Ammon's horn (tissue), 1 donor: ENCODE data around the gene JCAD.
A peak's percentile ranks its signal among the peaks of the same experiment; 100 is the strongest.
"Not testable (repeated sequence)": the region's sequence is repeated elsewhere in the genome, so short reads cannot be mapped to it uniquely, and the experiment has no call there.

ENCODE experiments used
- DNase-seq: peaks from one replicate; pipeline ENCODE4 v3.0.0-alpha.2; 2016; ENCODE audit warnings: low spot score

JCAD gene, protein sequence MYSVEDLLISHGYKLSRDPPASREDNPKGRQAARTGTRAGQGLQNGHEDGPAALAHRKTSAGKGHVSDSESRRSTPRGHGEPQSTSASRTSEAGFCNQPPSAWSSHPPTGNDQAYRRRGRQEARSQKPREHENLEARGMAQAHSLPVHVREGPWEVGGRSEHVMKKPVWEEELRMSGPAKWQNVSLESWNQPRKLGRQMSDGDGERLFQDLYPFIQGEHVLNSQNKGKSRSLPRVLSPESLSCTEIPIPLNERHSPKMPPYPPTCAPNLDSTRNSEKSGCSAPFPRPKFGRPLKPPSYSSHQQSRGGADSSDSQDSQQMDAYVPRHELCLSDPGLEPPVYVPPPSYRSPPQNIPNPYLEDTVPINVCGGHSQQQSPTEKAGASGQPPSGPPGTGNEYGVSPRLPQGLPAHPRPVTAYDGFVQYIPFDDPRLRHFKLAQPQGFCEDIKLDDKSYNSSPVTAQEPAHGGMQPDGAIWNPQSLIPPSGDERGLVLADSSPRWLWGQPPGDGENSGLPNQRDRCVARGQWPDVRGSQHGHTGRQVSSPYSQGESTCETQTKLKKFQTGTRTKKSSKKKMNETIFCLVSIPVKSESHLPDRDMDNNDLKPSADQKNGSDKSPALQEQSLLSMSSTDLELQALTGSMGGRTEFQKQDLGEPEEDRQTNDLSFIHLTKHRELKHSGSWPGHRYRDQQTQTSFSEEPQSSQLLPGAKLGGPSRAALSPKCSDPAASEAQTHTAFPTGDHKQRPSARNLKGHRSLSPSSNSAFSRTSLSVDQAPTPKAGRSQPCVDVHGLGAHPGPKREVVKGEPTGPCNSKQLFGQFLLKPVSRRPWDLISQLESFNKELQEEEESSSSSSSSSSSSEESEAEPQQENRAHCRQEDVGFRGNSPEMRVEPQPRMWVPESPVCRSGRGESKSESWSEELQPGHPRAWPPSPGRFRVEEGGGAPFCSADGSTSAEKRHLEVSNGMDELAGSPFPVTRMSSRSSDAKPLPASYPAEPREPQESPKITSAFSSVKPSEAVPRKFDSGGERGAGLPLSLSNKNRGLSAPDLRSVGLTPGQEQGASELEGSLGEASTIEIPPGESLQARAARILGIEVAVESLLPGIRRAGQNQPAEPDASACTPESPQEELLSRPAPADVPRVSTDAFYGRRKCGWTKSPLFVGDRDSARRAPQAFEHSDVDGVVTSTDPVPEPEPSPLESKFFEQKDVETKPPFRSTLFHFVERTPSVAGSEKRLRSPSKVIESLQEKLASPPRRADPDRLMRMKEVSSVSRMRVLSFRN (N-terminal part only)

GRCh38 chr10:30059209-30060107 lies at the start of gene JCAD:
Gene JCAD, minus strand, starts transcription at chr10:30059586. Its CDS starts 11,774 bp downstream, at chr10:30047812.
- peak; percentile 23 for DNase-seq

GRCh38 chr10:30106987-30107386 lies 47.6 kb upstream of the JCAD start:
- no peak for DNase-seq

- no peak for DNase-seq
Measured at GRCh38 chr10:30103595-30104320, 44.4 kb upstream of the JCAD start.

GRCh38 chr10:30099706-30100105 lies 40.3 kb upstream of the JCAD start:
- not testable (repeated sequence) for DNase-seq

- DNase-seq: no peak
Measured at GRCh38 chr10:30099101-30099500, 39.7 kb upstream of the JCAD start.

GRCh38 chr10:30098629-30099028 lies 39.2 kb upstream of the JCAD start:
- DNase-seq: no peak

DNA sequence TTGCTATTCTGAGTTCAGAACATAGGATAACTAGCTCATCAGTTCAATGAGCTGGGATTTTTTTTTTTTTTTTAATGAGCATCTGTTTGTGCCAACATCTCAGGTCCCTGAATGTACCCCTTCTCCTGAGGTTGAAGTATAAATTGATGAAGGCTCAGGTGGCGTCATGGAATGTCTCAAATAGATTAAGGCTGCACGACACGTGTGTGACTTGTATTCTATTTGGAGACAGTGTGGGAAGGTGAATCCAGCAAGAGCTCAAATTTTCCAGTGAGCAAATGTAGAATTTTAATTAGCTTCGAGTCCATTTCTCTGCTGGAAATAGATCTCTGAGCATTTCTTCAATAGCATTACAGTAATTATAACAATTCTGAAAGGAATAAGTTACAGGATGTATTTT lies 37.2 kb upstream of the JCAD start:
- no peak for DNase-seq

DNA sequence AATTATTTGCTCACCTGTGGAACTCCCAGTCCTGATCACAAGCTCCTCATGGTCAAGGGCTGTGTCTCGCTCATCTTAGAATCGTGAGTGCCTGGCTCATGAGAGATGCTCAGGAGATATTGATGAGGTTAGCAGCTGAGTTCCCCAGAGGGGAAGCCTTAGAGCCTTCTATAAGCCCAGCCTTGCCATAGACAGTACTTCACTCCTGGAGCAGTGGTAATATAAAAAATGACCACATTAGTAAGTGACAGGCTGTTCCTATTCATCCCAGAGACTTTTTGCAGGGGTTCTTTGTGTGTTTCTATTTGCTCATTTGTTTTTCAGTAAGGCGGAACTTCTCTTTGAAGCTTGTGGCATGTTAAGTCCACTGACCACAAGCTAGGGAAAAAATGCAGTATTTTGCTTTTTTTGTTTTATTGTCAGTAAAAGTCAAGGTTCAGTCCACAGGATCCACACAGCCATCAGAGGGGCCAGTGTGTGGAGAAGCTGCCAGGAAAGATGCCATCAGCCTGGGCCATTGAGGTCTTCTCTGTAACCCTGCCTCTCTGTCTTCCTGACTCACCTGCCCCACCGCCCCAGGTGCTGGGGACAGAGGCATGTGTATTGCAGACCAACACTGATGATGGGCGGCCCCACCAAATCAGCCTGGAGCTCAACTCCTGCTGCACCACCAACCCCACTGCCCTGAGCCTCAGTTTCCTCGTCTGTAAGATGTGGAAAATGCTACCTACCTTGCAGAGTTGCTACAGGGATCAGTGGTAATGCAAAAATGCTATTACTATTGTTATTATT lies 36.4 kb upstream of the JCAD start:
- DNase-seq: no peak

- no peak for DNase-seq
Measured at GRCh38 chr10:30094601-30095000, 35.2 kb upstream of the JCAD start.

GRCh38 chr10:30093303-30093950 lies 34.0 kb upstream of the JCAD start:
- no peak for DNase-seq

GRCh38 chr10:30092151-30092790 lies 32.9 kb upstream of the JCAD start:
- DNase-seq: no peak

DNA sequence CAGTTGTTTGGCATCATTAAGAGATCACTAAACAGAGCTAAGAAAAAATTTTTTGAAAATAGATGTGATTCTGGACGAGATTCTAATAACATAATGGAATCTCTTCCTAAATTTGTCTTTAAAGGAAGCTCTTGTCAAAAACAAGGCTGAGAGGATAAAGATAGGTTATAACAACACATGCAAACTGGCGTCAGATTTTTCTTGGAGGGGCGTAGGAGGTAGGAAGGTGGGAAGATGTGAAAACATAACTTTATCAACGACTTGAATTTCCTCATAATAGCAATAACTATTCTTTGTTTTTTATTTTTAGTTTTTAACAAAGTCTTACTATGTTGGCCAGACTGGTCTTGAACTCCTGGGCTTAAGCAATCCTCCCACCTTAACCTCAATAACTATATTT lies 31.8 kb upstream of the JCAD start:
- no peak for DNase-seq

GRCh38 chr10:30088178-30088577 lies 28.8 kb upstream of the JCAD start:
- no peak for DNase-seq

DNA sequence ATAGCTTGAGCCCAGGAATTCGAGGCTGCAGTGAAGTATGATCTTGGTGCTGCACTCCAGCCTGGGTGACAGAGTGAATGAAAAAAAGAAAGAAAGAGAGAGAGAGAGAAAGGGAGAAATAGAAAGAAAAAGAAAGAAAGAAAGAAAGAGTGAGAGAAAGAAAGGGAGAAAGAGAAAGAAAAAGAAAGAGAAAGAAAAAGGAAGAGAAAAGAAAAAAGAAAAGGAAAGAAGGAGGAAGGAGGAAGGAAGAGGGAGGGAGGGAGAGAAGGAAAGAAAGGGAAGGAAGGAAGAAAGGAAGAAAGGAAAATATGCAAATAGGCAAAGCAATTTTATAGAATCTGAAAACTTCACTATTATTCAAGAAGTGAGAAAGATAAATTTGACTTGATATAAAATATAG lies 24.5 kb upstream of the JCAD start:
- no peak for DNase-seq

- DNase-seq: no peak
Measured at GRCh38 chr10:30081182-30081581, 21.8 kb upstream of the JCAD start.

DNA sequence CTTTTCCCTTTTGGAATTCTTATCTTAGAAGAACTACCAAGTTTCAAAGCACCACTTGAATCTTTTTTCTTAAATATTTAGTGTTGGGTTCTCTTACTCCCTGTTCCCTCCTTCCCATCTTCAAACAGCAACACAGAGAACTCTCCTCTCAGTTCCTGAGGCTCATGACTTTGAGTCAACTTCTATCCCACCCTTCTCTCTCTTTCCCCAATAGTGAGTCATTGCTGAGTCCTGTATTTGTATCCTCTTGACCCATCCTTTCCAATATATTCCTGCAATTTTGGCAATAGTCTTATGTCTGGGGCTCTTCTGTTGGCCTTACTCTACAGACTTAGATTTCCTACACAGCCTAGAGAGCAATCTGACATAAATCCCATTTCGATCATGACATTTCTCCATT lies 20.8 kb upstream of the JCAD start:
- no peak for DNase-seq

DNA sequence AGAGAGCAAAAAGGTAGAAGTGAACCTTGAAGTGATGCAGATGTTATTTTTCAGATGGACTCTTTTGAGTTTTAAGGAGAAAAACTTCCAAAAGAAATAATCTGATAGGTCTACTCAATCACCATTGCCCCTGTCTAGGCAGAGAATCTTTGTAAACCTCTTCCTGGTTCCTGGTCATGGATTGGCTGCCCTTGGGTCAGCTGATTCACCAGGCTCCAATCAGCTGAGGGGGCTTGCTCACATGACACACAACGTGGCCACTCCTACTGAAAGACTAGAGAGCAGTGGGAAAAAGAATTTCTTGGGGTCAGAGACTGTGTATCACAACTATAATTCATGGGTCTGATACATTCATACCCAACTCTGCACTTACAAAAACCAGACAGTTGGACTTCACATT lies 20.0 kb upstream of the JCAD start:
- DNase-seq: no peak

DNA sequence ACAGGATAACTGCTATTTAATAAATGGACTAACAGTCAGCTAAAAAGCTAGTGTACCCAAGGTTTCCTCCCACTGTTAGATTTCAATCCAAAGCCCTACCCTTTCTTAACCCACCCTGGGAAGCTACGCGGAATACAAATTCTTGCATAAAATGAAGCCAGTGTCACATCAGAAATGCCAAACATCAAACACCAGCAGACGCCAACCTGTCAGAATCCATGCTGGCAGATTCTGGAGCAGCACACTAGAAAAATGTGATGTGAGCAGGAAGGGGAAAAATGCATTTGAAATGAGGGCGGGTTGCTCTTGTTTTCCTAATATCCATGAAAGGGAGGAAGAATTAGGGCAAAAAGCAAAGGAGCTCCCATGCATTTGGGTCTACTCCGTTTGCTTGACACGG lies 16.1 kb upstream of the JCAD start:
- no peak for DNase-seq

- DNase-seq: no peak
Measured at GRCh38 chr10:30074933-30075332, 15.5 kb upstream of the JCAD start.
